ENCODE results near the gene JAGN1. TPM values are rescaled to one million over a fixed set of nuclear protein-coding genes. Genes with fewer than 3 reads are reported as not detected.
"Not testable (repeated sequence)": the region's sequence is repeated elsewhere in the genome, so short reads cannot be mapped to it uniquely, and the experiment has no call there.

The JAGN1 gene
- total RNA-seq, 1 experiment from 2014 or later = 22.7 TPM

- DNase-seq (ENCODE audit: low read depth) = no peak
Measured at GRCh38 chr3:9898467-9899241, 8.2 kb downstream of the JAGN1 start.

- DNase-seq (ENCODE audit: low read depth) = no peak
Measured at GRCh38 chr3:9899289-9899791, 8.9 kb downstream of the JAGN1 start.

- not testable (repeated sequence) for DNase-seq (ENCODE audit: low read depth)
Measured at GRCh38 chr3:9900965-9901415, 10.6 kb downstream of the JAGN1 start.

GRCh38 chr3:9901967-9902366 is 11.6 kb downstream of the JAGN1 start:
- peak; percentile 42 for DNase-seq (ENCODE audit: low read depth)

- no peak for DNase-seq (ENCODE audit: low read depth)
Measured at GRCh38 chr3:9902372-9903237, 12.2 kb downstream of the JAGN1 start, which contains the start of gene IL17RE. Gene IL17RE, plus strand, starts transcription at chr3:9902848. Its CDS starts 85 bp downstream, at chr3:9902933.

GRCh38 chr3:9903238-9903624 is 12.8 kb downstream of the JAGN1 start:
- DNase-seq (ENCODE audit: low read depth) = peak; percentile 22

- DNase-seq (ENCODE audit: low read depth) = no peak
Measured at GRCh38 chr3:9903904-9904303, 13.5 kb downstream of the JAGN1 start.

- no peak for DNase-seq (ENCODE audit: low read depth)
Measured at GRCh38 chr3:9906480-9906879, 16.1 kb downstream of the JAGN1 start.

- no peak for DNase-seq (ENCODE audit: low read depth)
Measured at GRCh38 chr3:9908286-9908685, 17.9 kb downstream of the JAGN1 start.

- DNase-seq (ENCODE audit: low read depth) = no peak
Measured at GRCh38 chr3:9909221-9910013, 19.0 kb downstream of the JAGN1 start.

GRCh38 chr3:9911863-9912262 is 21.5 kb downstream of the JAGN1 start:
- peak; percentile 55 for DNase-seq (ENCODE audit: low read depth)

GRCh38 chr3:9912294-9912935 is 22.0 kb downstream of the JAGN1 start:
- DNase-seq (ENCODE audit: low read depth) = peak; percentile 56

GRCh38 chr3:9913601-9914000 is 23.2 kb downstream of the JAGN1 start:
- DNase-seq (ENCODE audit: low read depth) = no peak

- no peak for DNase-seq (ENCODE audit: low read depth)
Measured at GRCh38 chr3:9914011-9914410, 23.6 kb downstream of the JAGN1 start.

- no peak for DNase-seq (ENCODE audit: low read depth)
Measured at GRCh38 chr3:9914559-9915253, 24.3 kb downstream of the JAGN1 start.

GRCh38 chr3:9915254-9916141 is 25.1 kb downstream of the JAGN1 start:
- peak; percentile 61 for DNase-seq (ENCODE audit: low read depth)

GRCh38 chr3:9916346-9916733 is 25.9 kb downstream of the JAGN1 start:
- peak; percentile 46 for DNase-seq (ENCODE audit: low read depth)

- peak; percentile 91 for DNase-seq (ENCODE audit: low read depth)
Measured at GRCh38 chr3:9916734-9917680, 26.6 kb downstream of the JAGN1 start, which contains the start of gene IL17RC. Gene IL17RC, plus strand, starts transcription at chr3:9917098. Its CDS starts 218 bp downstream, at chr3:9917316.
